ENCODE results near the gene ACSS1. TPM values are rescaled to one million over a fixed set of nuclear protein-coding genes. Genes with fewer than 3 reads are reported as not detected.

The ACSS1 gene
- total and polyA plus RNA-seq, 4 donors, result 15.8 to 38.9 (median 26.9) TPM

DNA sequence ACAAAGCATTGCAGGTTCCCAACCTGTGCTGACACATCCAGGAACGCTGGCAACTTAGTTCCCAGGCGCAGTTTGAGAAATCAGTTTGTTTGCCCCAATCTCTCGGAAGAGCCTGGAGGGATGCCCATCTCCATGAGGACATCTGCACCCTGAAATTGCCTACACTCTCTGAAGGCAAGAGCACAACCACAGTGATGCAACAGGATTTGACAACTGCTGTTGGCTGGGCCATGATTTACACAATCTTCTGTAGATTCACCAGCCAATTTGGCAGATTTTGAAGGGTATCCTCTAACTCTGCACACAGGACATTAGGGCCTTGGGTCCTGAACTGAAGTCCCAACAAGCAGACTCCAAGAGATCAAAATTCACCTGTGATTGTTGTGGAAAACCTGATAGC, 68.8 kb downstream of the ACSS1 start:
- TF ChIP-seq, protein P1, sequence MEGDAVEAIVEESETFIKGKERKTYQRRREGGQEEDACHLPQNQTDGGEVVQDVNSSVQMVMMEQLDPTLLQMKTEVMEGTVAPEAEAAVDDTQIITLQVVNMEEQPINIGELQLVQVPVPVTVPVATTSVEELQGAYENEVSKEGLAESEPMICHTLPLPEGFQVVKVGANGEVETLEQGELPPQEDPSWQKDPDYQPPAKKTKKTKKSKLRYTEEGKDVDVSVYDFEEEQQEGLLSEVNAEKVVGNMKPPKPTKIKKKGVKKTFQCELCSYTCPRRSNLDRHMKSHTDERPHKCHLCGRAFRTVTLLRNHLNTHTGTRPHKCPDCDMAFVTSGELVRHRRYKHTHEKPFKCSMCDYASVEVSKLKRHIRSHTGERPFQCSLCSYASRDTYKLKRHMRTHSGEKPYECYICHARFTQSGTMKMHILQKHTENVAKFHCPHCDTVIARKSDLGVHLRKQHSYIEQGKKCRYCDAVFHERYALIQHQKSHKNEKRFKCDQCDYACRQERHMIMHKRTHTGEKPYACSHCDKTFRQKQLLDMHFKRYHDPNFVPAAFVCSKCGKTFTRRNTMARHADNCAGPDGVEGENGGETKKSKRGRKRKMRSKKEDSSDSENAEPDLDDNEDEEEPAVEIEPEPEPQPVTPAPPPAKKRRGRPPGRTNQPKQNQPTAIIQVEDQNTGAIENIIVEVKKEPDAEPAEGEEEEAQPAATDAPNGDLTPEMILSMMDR (IDR thresholded peaks at IDR 0.05; ENCODE audit: control extremely low read depth, extremely low read depth), result no peak
- Histone ChIP-seq H3K9me3 (ENCODE audit: control insufficient read depth in 4 of 4, insufficient read depth in 3 of 4, low read length in 3 of 4) (no peaks in the 10 kb centered on the region), H3K4me1 (ENCODE audit: control insufficient read depth in 5 of 5, insufficient read depth in 5 of 5, low read length in 5 of 5) (peaks cover 4 to 15% (median 4%) of the 10 kb centered on the region in 5 donors), H3K4me3 (no peak overlapping the region), H3K27me3 (ENCODE audit: control insufficient read depth in 3 of 3, insufficient read depth in 3 of 3, low read length in 2 of 3) (no peaks in the 10 kb centered on the region), H3K9ac (ENCODE audit: insufficient read depth in 1 of 2, low read length in 2 of 2) (no peak overlapping the region), H3K27ac (ENCODE audit: low read depth in 1 of 2, low read length in 1 of 2) (no peak overlapping the region), H3K36me3 (ENCODE audit: control insufficient read depth in 4 of 4, insufficient read depth in 4 of 4, low read length in 4 of 4) (peaks cover 0 to 2% (median 0%) of the 10 kb centered on the region in 4 donors)
- DNase-seq, result no peak
- WGBS, 2 donors, result 32 to 74% methylated on average over 3 of the region's 3 CpGs
- no peak for ATAC-seq (ENCODE audit: insufficient read depth, low FRiP score)

DNA sequence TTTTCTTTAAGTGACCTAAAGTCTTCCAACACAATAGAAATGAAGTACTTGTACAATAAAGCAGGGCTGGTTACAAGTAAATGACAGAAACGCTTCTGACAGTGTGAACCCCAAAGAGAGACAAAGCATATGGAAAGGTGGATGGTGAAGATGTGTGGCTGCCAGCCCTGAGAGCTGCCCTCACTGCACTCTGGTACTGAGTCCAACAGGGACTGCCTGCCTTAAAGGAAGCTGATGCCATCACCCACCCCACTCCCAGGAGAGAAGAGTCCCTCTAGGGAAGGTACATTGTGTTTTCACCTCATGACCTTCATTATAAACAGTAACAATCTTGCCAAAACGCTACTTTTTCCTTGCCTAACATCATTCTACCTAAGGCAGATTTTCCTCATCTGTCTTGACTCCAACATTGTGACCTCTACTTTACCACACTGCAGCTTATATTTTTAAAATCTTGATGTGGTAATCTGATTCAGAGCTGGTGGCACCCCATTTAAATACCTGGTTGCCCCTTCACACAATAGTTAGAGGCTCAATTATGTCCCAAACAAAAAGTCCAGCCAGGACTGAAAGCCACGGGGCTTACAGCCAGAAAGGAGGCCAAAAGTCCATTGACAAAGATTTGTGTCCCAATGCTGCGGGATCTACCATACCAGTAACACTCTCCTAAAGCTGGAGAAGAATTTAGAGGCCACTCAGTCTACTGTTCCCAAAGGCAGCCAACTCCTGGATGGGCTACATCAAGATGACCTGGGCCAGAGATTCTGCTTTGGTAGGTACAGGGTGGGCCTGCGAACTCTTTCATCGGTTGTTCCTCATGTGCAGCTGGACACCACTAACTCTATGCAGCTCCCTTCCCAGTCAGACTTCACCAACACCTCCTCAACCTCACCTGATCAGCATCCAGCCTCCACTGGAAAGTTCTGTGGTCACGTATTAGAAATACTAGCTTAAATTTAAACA, 69.8 kb downstream of the ACSS1 start:
- H3K9ac ChIP-seq (ENCODE audit: insufficient read depth in 1 of 2, low read length in 2 of 2), result no peak overlapping the region
- 81 to 87% methylated on average over 7 of the region's 7 CpGs for WGBS, 2 donors
- no peak overlapping the region for H3K27ac ChIP-seq (ENCODE audit: low read depth in 1 of 2, low read length in 1 of 2)
- no peaks in the 10 kb centered on the region for H3K27me3 ChIP-seq (ENCODE audit: control insufficient read depth in 3 of 3, insufficient read depth in 3 of 3, low read length in 2 of 3)
- H3K9me3 ChIP-seq (ENCODE audit: control insufficient read depth in 4 of 4, insufficient read depth in 3 of 4, low read length in 3 of 4), result no peaks in the 10 kb centered on the region
- H3K36me3 ChIP-seq (ENCODE audit: control insufficient read depth in 4 of 4, insufficient read depth in 4 of 4, low read length in 4 of 4), result peaks cover 0 to 3% (median under 1%) of the 10 kb centered on the region in 4 donors
- DNase-seq (no peak), ATAC-seq (ENCODE audit: insufficient read depth, low FRiP score) (no peak)
- TF ChIP-seq, protein P1 (IDR thresholded peaks at IDR 0.05; ENCODE audit: control extremely low read depth, extremely low read depth), result no peak
- H3K4me3 ChIP-seq, result no peak overlapping the region
- H3K4me1 ChIP-seq (ENCODE audit: control insufficient read depth in 5 of 5, insufficient read depth in 5 of 5, low read length in 5 of 5), result peaks cover 0 to 11% (median 4%) of the 10 kb centered on the region in 5 donors

DNA sequence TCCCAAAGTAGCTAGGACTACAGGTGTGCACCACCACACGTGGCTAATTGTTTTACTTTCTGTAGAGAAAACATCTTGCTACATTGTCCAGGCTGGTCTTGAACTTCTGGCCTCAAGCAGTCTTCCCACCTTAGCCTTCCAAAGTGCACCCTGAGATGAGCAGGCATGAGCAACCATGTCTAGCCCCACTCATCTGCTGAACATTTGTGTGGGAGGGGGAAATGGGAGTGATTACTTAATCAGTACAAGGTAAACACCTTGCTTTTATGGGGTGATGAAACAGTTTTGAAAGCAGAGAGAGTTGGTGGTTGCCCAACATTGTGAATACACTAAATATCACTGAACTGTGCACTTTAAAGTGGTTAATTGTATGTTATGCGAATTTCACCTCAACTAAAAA, 70.7 kb downstream of the ACSS1 start:
- Histone ChIP-seq H3K36me3 (ENCODE audit: control insufficient read depth in 4 of 4, insufficient read depth in 4 of 4, low read length in 4 of 4) (peaks cover 0 to 5% (median 3%) of the 10 kb centered on the region in 4 donors), H3K4me3 (no peak overlapping the region), H3K9me3 (ENCODE audit: control insufficient read depth in 4 of 4, insufficient read depth in 3 of 4, low read length in 3 of 4) (no peaks in the 10 kb centered on the region), H3K9ac (ENCODE audit: insufficient read depth in 1 of 2, low read length in 2 of 2) (no peak overlapping the region), H3K4me1 (ENCODE audit: control insufficient read depth in 5 of 5, insufficient read depth in 5 of 5, low read length in 5 of 5) (peaks cover 0 to 9% (median 4%) of the 10 kb centered on the region in 5 donors), H3K27ac (ENCODE audit: low read depth in 1 of 2, low read length in 1 of 2) (no peak overlapping the region), H3K27me3 (ENCODE audit: control insufficient read depth in 3 of 3, insufficient read depth in 3 of 3, low read length in 2 of 3) (no peaks in the 10 kb centered on the region)
- 42 to 75% methylated on average over 2 of the region's 2 CpGs for WGBS, 2 donors
- ATAC-seq (ENCODE audit: insufficient read depth, low FRiP score) (no peak), DNase-seq (no peak)
- TF ChIP-seq, protein P1 (IDR thresholded peaks at IDR 0.05; ENCODE audit: control extremely low read depth, extremely low read depth), result no peak

All from lung (tissue), 12 donors.